GM19467 (cell line): ENCODE results near the gene SPHK2.
"Not testable (repeated sequence)": the region's sequence is repeated elsewhere in the genome, so short reads cannot be mapped to it uniquely, and the experiment has no call there.

Experiments
- ATAC-seq: cut with Tn5 transposase; IDR thresholded peaks from one replicate; pipeline ENCODE4 v1.9.1; 2021; ENCODE audit warnings: mild to moderate bottlenecking, moderate library complexity; ENCODE audit not compliant: unreplicated experiment

Gene SPHK2

DNA sequence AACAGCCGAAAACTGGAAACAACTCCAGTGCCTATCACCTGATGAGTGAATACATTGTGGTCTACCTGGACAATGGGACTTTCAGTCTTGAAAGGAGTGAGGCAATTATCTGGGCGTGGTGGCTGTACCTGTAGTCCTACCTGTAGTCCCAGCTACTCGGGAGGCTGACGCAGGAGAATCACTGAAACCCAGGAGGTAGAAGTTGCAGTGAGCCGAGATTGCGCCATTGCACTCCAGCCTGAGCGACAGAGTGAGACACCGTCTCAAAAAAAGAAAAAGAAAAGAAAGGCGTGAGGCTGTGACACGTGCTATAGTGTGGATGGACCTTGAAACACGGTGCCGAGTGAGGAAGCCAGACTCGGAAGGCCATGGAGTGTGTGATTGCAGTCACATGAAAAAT is 57.6 kb downstream of the SPHK2 start:
- no peak for ATAC-seq

- no peak for ATAC-seq
Observed at GRCh38 chr19:48678201-48678600, 58.9 kb downstream of the SPHK2 start.

- ATAC-seq = not testable (repeated sequence)
Observed at GRCh38 chr19:48680006-48680405, 60.7 kb downstream of the SPHK2 start.
